ENCODE measurements around the gene TBPL2. TPM values are rescaled to one million over a fixed set of nuclear protein-coding genes. Genes with fewer than 3 reads are reported as not detected.

Gene TBPL2
- polyA plus RNA-seq, 1 donor from 2014 or later, result not detected

DNA sequence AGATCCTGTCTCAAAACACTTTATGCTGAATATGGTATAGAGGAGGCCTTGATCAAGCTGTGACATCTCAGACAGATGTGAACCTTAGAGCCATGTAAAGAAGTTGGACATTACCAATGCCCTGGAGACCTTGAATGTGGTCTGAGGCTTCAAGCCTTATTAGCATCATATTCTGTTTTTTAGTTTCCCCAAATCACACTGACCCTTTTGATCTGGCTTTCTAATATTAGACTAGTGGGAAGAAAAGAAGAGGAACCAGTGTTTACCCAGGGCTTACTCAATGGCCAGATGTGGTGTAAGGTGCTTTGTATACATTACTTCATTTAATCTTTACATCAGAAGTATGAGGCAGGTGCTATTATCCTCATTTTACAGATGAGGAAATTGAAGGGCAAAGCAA lies 10.6 kb upstream of the TBPL2 start:
- no peak overlapping the region for H3K4me3 Mint-ChIP-seq
- H3K4me1 Mint-ChIP-seq, result peaks cover 0 to 4% (median 2%) of the 10 kb centered on the region in 3 donors
- peaks cover 4% of the 10 kb centered on the region for H3K27me3 Mint-ChIP-seq
- no peaks in the 10 kb centered on the region for H3K36me3 Mint-ChIP-seq
- no peaks in the 10 kb centered on the region for H3K9me3 Mint-ChIP-seq
- H3K27ac Mint-ChIP-seq, result no peak overlapping the region

DNA sequence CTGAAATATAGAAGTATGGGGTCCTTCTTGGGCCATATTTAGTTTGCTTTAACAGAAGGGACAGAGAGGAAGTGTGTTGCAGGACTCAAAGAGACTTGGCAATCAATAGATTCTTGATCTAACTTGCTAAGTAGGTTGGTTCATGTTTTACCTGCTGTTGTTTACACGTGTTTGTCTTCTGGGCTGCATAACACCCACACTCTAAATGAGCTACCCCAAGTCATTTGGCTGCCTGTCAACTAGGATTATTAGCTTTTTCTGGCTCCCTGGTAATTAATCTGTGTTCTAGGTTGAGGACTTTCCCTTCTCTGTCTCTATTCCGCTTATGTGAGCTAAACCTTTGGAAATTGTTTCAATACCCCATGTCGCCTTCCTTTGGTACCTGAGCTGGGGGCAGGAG lies 10.1 kb upstream of the TBPL2 start:
- H3K4me1 Mint-ChIP-seq, result peaks cover 0 to 4% (median 2%) of the 10 kb centered on the region in 3 donors
- no peak overlapping the region for H3K4me3 Mint-ChIP-seq
- H3K27ac Mint-ChIP-seq, result no peak overlapping the region
- no peaks in the 10 kb centered on the region for H3K36me3 Mint-ChIP-seq
- H3K27me3 Mint-ChIP-seq, result peaks cover 4% of the 10 kb centered on the region
- no peaks in the 10 kb centered on the region for H3K9me3 Mint-ChIP-seq

DNA sequence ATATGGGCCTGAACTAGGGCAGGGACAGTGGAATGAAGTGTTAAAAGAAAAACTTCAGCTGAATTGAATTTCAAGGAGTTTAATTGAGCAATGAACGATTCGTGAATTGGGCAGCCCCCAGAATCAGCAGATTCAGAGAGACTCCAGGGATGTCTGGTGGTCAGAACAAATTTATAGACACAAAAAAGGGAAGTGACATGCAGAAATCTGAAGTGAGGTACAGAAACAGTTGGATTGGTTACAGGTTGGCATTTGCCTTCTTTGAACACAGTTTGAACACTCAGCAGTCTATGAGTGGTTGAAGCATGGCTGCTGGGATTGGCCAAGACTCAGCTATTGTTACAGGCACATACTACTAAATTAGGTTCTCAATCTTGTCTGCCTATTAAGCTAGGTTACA lies 9.7 kb upstream of the TBPL2 start:
- Mint-ChIP-seq H3K36me3 (no peaks in the 10 kb centered on the region), H3K4me1 (peaks cover 0 to 4% (median 2%) of the 10 kb centered on the region in 3 donors), H3K4me3 (no peak overlapping the region), H3K27ac (no peak overlapping the region), H3K9me3 (no peaks in the 10 kb centered on the region), H3K27me3 (peaks cover 2% of the 10 kb centered on the region)

DNA sequence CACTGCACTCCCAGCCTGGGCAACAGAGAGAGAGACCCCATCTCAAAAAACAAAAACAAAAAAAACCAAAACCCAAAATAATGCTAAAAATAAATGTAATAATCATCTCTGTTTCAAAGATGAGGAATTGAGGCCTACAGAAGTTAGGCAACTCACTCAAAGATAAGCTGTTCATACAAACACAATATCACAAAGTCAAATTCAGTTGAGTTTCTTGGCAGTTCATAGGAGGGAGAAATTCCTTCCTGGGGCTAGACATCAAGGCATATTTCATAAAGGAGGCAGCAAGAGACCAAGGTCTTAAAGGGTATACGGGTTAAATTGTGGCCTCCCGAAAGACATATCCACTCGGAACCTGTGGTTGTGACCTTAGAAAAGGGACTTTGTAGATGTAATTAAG lies 8.7 kb upstream of the TBPL2 start:
- peaks cover 0 to 4% (median 2%) of the 10 kb centered on the region in 3 donors for H3K4me1 Mint-ChIP-seq
- no peak overlapping the region for H3K4me3 Mint-ChIP-seq

DNA sequence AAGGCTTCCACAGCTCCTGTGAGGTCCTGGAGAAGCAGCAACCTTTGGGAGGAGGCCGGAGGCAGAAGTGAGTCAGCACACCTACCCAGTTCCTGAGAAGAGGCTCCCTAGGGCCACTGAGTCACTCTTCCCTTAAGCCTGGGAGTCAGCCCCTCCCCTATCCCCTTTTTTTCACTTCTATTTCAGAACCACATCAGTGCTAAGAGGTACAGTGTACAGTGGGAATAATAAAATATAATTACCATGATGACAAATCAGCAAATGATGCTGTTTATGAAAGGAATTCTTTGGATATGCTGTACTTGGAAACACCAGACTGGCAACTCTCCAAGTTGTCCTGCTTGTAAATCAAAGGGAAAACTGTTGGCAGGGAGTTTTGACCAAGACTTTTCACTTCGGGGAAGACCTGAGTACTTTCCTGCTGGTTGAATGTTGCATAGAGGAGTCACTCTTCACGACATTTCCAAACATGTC lies 7.8 kb upstream of the TBPL2 start:
- H3K27me3 Mint-ChIP-seq, result no peaks in the 10 kb centered on the region
- H3K36me3 Mint-ChIP-seq, result no peaks in the 10 kb centered on the region
- no peak overlapping the region for H3K4me3 Mint-ChIP-seq
- H3K4me1 Mint-ChIP-seq, result peaks cover 0 to 4% (median 2%) of the 10 kb centered on the region in 3 donors
- H3K9me3 Mint-ChIP-seq, result no peaks in the 10 kb centered on the region
- H3K27ac Mint-ChIP-seq, result no peak overlapping the region

More for the DNA sequence above, 8.7 kb upstream of the TBPL2 start:
- Mint-ChIP-seq H3K27me3 (peaks cover 2% of the 10 kb centered on the region), H3K27ac (no peak overlapping the region), H3K9me3 (no peaks in the 10 kb centered on the region), H3K36me3 (no peaks in the 10 kb centered on the region)

DNA sequence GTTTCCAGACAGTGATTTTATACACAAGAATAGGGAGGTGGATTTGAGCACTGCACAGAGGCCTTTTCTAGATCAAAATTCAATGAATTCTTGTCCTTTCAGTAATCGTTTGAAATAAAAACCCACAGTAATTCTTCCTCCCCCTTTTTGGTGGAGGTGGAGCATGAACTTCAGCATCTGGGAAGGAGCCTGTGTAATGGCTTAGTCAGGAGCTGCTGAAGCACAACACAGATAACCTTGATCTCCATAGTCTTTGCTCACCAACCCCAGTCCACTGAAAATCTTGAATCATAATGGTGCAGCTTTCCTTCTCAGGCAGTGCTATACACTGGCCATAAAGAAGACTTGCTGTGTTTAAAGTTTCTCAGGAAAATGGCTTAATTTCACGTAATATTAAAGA lies 6.4 kb upstream of the TBPL2 start:
- Mint-ChIP-seq H3K4me1 (peaks cover 0 to 4% (median 2%) of the 10 kb centered on the region in 3 donors), H3K27ac (no peak overlapping the region), H3K4me3 (no peak overlapping the region), H3K27me3 (peaks cover 1% of the 10 kb centered on the region), H3K9me3 (no peaks in the 10 kb centered on the region), H3K36me3 (no peaks in the 10 kb centered on the region)

DNA sequence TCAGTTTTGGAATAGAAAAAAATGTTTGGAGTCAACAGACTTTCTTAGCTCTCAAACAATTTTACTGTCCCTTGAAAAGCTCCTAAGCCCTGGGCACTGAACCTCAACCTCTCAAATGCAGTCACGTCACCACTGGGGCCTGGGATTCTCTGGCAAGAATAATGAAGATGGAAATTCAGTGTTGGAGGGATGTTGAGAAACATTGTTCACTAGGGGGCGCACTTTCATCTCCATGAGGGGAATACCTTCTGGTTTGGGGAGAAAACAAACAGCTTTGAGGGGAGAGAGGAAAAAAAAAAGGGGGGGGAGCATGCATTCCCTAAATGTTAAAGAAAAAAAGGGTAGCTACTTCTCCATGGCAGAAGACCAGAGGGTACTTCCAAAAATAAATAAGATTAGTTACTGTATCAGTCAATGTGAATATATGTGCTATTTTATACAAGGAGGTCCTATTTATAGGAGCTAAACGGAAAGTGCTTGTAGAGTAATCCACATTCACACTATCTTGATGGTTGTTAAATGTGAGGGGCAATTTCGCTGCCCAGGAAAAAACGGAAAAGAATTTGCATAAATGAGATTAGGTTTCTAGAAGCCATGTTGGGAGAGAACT lies 5.8 kb upstream of the TBPL2 start:
- H3K36me3 Mint-ChIP-seq, result no peaks in the 10 kb centered on the region
- H3K4me3 Mint-ChIP-seq, result no peak overlapping the region
- H3K27ac Mint-ChIP-seq, result no peak overlapping the region
- no peaks in the 10 kb centered on the region for H3K9me3 Mint-ChIP-seq
- peaks cover 1% of the 10 kb centered on the region for H3K27me3 Mint-ChIP-seq
- peaks cover 0 to 4% (median 2%) of the 10 kb centered on the region in 3 donors for H3K4me1 Mint-ChIP-seq

DNA sequence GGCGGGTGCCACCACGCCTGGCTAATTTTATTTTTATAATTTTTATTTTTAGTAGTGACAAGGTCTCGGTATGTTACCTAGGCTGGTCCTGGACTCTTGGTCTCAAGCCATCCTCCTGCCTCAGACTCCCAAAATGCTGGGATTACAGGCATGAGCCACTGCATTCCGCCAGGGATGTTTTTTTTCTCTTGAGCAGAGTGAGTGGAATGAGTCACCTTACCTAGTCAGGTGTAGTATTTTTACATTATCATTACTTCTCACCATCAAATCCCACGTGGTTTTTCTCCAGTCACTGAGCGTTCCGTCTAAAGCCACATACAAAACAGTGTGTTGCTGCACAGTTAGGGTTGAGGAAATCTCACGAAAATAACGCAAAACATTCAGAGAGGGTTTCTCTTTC lies 870 bp upstream of the TBPL2 start:
- Mint-ChIP-seq H3K4me3 (no peak overlapping the region), H3K36me3 (no peaks in the 10 kb centered on the region), H3K27ac (no peak overlapping the region), H3K4me1 (peaks cover 0 to 2% (median 2%) of the 10 kb centered on the region in 3 donors), H3K9me3 (no peaks in the 10 kb centered on the region), H3K27me3 (peaks cover 5% of the 10 kb centered on the region)

DNA sequence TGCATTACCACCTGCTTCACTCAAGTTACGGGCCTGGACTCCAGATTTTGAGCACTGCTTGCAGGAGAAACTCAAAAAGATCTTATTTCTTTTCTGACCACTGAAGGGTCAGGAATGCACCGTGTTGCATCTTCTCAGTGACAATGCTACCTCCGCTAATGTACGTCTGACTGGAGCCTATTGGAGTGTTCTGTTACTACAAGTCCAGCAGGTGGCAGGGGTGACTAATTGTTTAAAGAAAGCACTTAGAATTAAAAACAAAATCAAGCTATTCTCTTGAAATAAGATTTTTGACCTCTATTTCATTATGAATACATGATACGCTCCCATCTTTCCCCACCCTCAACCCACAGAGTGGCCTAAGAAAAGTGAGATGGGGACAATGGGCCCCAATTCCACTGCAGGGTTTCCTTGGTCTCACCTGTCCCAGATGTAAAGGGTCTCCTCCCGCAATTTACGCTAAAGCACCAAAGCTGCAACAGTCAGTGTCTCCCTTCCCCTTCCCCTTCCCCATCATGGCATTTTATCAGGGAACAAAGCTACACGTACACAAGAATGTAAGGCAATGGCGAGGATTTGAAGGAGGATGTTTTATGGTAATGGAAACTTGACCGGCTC lies 2.2 kb downstream of the TBPL2 start:
- no peaks in the 10 kb centered on the region for H3K9me3 Mint-ChIP-seq
- peaks cover 0 to 5% (median 3%) of the 10 kb centered on the region in 3 donors for H3K4me1 Mint-ChIP-seq
- H3K27me3 Mint-ChIP-seq, result peaks cover 5% of the 10 kb centered on the region
- no peaks in the 10 kb centered on the region for H3K36me3 Mint-ChIP-seq
- H3K27ac Mint-ChIP-seq, result no peak overlapping the region
- no peak overlapping the region for H3K4me3 Mint-ChIP-seq

DNA sequence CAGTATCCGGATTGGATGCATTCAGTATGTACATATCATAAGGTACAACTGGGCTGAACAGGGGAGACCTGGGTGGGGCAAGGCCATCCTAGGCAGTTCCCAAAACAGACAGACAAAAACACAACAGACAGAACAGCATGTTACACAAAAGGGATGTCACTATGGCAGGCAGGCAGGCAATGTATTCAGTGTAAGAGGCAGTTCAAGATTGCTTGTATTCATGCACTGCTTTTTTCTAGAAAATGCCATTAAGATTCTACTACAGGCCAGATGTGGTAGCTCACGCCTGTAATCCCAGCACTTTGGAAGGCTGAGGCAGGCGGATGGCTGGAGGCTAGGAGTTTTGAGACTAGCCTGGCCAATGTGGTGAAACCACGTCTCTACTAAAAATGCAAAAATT lies 3.5 kb downstream of the TBPL2 start:
- Mint-ChIP-seq H3K36me3 (no peaks in the 10 kb centered on the region), H3K27me3 (peaks cover 3% of the 10 kb centered on the region), H3K9me3 (no peaks in the 10 kb centered on the region), H3K4me3 (no peak overlapping the region), H3K27ac (no peak overlapping the region), H3K4me1 (peaks cover 0 to 5% (median 3%) of the 10 kb centered on the region in 3 donors)

DNA sequence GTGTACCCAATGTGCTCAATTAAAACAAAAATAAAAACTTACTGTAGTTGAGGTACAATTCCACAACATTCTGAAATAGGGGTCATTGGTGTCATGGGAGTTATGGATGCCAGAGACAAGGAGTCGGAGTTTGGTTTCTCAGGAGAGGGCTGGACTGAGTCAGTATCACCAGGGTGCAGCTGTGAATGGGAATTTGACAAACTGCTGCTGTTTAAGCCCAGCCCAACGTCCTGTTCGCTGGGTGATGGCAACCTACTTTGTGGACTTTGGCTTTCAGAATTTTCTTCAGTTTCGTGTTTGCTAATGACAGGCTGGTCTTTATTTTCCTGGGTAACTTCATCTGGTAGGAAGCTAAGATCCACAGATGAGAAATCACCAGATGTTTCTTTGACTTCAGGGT lies 3.9 kb downstream of the TBPL2 start:
- no peaks in the 10 kb centered on the region for H3K9me3 Mint-ChIP-seq
- peaks cover 0 to 5% (median 3%) of the 10 kb centered on the region in 3 donors for H3K4me1 Mint-ChIP-seq
- H3K27ac Mint-ChIP-seq, result no peak overlapping the region
- H3K36me3 Mint-ChIP-seq, result no peaks in the 10 kb centered on the region
- H3K27me3 Mint-ChIP-seq, result peaks cover 3% of the 10 kb centered on the region
- no peak overlapping the region for H3K4me3 Mint-ChIP-seq

DNA sequence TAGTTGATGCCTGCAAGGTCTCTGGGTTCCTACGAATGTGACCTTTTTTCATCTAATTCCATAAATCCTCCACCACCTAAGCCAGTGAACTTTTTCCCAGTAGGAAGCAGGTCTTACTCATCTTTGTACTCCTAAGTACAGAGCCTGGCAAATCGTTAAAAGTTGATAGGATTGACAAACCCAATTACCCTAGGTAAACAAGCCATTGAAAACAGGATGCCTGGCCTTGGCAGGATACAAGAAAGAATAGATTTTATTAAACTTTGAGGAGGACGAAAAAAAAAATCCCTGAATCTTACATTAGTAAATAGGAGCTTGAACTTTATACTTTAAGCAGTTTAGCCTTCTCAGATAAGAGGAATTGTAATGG lies 5.6 kb downstream of the TBPL2 start:
- Mint-ChIP-seq H3K27ac (no peak overlapping the region), H3K36me3 (peaks cover 1% of the 10 kb centered on the region), H3K4me3 (no peak overlapping the region), H3K4me1 (peaks cover 0 to 8% (median 5%) of the 10 kb centered on the region in 3 donors), H3K27me3 (peaks cover 3% of the 10 kb centered on the region), H3K9me3 (no peaks in the 10 kb centered on the region)

DNA sequence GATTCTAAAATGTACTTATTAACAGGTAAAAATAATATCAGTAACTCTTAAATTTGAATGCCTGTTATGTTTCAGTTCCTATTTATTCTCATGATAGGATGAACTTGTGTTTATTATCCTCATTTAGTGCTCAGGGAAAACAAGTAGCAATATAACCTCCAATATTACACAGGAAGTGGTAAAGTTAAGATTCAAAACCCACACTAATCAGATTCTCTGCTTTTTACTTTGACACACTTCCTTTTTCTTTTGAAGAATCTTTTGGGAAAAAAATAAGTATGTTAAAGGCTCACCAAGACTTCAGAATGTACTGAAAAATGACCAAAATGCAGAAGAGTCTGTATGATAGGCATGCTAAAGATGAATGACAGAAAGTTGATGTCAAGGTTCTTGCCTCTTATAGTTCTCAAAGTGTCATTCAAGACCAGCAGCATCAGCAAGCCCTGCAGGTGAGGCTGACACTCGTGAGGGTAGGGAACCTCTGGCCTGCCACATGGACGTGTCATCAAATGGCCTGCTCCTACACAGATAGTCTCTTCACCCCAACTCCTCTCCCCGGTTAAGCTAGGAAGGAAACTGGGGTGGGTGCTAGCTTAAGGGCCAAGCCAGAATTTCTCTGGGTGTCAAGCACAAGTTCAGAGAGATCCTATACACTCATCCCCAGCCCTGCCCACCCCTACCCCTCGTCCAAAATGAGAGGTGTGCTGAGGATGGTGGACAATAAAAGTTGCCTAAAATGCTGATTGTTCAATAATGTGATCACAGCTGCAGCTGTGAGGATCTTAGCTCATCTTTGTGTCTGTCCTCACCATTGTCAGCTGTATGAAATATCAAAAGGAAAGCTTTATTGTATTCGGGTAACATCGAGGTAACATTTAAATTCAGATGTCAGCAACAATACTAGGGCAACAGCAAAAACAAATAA lies 6.3 kb downstream of the TBPL2 start:
- no peak overlapping the region for H3K27ac Mint-ChIP-seq
- H3K9me3 Mint-ChIP-seq, result no peaks in the 10 kb centered on the region
- H3K27me3 Mint-ChIP-seq, result peaks cover 3% of the 10 kb centered on the region
- peaks cover 1% of the 10 kb centered on the region for H3K36me3 Mint-ChIP-seq
- no peak overlapping the region for H3K4me3 Mint-ChIP-seq
- peaks cover 0 to 8% (median 5%) of the 10 kb centered on the region in 3 donors for H3K4me1 Mint-ChIP-seq

DNA sequence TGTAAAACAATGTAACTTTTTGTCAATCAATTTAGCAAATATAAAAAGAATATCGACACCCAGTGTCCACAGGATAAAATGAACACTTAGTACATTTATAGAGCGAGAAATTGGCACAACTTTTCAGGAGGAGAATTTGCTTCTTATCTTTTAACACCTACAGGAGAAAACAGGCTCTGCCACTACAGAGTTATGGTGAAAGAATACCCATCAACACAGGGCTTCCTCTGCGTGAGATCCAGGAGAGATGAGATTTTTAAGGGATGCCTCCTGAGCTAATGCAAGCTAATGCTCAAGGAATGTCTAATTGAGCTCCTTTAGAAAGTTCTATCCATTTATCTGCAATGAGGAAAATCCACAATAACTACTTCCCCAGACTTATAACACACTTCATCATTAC lies 7.8 kb downstream of the TBPL2 start:
- no peak overlapping the region for H3K27ac Mint-ChIP-seq
- peaks cover 0 to 8% (median 5%) of the 10 kb centered on the region in 3 donors for H3K4me1 Mint-ChIP-seq
- peaks cover 1% of the 10 kb centered on the region for H3K27me3 Mint-ChIP-seq
- H3K9me3 Mint-ChIP-seq, result no peaks in the 10 kb centered on the region
- no peak overlapping the region for H3K4me3 Mint-ChIP-seq
- peaks cover 1% of the 10 kb centered on the region for H3K36me3 Mint-ChIP-seq

DNA sequence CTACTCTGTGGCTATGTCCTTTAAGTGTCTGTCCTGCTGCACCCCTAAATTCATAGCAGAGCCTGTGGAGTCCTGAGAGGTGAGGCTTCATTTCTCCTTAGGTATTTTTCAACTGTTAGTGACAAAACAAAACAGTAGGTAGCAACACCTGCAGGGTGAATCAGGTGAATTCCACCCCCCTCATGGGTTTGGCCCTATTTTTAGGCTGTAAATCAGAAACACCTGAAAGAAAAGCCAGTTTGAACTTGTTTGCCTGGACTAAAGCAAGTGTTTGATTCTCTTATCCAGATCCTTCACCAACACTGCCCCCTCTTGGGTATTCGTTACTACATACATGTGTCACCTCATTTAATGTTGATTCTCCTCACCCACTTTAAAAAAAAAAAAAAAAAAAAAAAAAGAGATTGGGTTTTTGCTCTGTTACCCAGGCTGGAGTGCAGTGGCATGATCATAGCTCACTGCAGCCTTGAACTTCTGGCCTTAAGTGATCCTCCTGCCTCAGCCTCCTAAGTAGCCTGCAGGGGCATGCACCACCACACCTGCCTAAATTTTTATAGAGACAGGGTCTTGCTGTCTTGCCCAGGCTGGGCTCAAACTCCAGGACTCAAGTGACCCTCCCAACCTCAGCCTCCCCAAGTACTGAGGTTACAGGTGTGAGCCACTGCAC lies 10.3 kb downstream of the TBPL2 start:
- Mint-ChIP-seq H3K36me3 (peaks cover 3% of the 10 kb centered on the region), H3K27ac (no peak overlapping the region), H3K4me3 (no peak overlapping the region), H3K9me3 (no peaks in the 10 kb centered on the region), H3K27me3 (no peaks in the 10 kb centered on the region), H3K4me1 (peaks cover 4 to 8% (median 5%) of the 10 kb centered on the region in 3 donors)

Measured in IgD-negative memory B cell (primary cell).